ENCODE measurements around the gene SLC24A3. TPM values are rescaled to one million over a fixed set of nuclear protein-coding genes. Genes with fewer than 3 reads are reported as not detected.

Gene SLC24A3
- total and polyA plus RNA-seq, 2 experiments from 2014 or later: 0.81 to 2.5 TPM

GRCh38 chr20:19583532-19584175, 371.2 kb downstream of the SLC24A3 start (continued):
- TF ChIP-seq, protein P1, sequence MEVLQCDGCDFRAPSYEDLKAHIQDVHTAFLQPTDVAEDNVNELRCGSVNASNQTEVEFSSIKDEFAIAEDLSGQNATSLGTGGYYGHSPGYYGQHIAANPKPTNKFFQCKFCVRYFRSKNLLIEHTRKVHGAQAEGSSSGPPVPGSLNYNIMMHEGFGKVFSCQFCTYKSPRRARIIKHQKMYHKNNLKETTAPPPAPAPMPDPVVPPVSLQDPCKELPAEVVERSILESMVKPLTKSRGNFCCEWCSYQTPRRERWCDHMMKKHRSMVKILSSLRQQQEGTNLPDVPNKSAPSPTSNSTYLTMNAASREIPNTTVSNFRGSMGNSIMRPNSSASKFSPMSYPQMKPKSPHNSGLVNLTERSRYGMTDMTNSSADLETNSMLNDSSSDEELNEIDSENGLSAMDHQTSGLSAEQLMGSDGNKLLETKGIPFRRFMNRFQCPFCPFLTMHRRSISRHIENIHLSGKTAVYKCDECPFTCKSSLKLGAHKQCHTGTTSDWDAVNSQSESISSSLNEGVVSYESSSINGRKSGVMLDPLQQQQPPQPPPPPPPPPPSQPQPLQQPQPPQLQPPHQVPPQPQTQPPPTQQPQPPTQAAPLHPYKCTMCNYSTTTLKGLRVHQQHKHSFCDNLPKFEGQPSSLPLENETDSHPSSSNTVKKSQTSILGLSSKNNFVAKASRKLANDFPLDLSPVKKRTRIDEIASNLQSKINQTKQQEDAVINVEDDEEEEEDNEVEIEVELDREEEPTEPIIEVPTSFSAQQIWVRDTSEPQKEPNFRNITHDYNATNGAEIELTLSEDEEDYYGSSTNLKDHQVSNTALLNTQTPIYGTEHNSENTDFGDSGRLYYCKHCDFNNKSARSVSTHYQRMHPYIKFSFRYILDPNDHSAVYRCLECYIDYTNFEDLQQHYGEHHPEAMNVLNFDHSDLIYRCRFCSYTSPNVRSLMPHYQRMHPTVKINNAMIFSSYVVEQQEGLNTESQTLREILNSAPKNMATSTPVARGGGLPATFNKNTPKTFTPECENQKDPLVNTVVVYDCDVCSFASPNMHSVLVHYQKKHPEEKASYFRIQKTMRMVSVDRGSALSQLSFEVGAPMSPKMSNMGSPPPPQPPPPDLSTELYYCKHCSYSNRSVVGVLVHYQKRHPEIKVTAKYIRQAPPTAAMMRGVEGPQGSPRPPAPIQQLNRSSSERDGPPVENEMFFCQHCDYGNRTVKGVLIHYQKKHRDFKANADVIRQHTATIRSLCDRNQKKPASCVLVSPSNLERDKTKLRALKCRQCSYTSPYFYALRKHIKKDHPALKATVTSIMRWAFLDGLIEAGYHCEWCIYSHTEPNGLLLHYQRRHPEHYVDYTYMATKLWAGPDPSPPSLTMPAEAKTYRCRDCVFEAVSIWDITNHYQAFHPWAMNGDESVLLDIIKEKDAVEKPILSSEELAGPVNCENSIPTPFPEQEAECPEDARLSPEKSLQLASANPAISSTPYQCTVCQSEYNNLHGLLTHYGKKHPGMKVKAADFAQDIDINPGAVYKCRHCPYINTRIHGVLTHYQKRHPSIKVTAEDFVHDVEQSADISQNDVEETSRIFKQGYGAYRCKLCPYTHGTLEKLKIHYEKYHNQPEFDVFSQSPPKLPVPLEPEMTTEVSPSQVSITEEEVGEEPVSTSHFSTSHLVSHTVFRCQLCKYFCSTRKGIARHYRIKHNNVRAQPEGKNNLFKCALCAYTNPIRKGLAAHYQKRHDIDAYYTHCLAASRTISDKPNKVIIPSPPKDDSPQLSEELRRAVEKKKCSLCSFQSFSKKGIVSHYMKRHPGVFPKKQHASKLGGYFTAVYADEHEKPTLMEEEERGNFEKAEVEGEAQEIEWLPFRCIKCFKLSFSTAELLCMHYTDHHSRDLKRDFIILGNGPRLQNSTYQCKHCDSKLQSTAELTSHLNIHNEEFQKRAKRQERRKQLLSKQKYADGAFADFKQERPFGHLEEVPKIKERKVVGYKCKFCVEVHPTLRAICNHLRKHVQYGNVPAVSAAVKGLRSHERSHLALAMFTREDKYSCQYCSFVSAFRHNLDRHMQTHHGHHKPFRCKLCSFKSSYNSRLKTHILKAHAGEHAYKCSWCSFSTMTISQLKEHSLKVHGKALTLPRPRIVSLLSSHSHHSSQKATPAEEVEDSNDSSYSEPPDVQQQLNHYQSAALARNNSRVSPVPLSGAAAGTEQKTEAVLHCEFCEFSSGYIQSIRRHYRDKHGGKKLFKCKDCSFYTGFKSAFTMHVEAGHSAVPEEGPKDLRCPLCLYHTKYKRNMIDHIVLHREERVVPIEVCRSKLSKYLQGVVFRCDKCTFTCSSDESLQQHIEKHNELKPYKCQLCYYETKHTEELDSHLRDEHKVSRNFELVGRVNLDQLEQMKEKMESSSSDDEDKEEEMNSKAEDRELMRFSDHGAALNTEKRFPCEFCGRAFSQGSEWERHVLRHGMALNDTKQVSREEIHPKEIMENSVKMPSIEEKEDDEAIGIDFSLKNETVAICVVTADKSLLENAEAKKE (CRISPR knock-in tag; IDR thresholded peaks at IDR 0.05): peak; percentile 44; the same call in 1 of the 2 replicates
- TF ChIP-seq, protein P2, sequence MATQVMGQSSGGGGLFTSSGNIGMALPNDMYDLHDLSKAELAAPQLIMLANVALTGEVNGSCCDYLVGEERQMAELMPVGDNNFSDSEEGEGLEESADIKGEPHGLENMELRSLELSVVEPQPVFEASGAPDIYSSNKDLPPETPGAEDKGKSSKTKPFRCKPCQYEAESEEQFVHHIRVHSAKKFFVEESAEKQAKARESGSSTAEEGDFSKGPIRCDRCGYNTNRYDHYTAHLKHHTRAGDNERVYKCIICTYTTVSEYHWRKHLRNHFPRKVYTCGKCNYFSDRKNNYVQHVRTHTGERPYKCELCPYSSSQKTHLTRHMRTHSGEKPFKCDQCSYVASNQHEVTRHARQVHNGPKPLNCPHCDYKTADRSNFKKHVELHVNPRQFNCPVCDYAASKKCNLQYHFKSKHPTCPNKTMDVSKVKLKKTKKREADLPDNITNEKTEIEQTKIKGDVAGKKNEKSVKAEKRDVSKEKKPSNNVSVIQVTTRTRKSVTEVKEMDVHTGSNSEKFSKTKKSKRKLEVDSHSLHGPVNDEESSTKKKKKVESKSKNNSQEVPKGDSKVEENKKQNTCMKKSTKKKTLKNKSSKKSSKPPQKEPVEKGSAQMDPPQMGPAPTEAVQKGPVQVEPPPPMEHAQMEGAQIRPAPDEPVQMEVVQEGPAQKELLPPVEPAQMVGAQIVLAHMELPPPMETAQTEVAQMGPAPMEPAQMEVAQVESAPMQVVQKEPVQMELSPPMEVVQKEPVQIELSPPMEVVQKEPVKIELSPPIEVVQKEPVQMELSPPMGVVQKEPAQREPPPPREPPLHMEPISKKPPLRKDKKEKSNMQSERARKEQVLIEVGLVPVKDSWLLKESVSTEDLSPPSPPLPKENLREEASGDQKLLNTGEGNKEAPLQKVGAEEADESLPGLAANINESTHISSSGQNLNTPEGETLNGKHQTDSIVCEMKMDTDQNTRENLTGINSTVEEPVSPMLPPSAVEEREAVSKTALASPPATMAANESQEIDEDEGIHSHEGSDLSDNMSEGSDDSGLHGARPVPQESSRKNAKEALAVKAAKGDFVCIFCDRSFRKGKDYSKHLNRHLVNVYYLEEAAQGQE (IDR thresholded peaks at IDR 0.05; ENCODE audit: unreplicated experiment): peak; percentile 20
- no peak for TF ChIP-seq CREB1 (CRISPR knock-in tag; IDR thresholded peaks at IDR 0.05; ENCODE audit: low read depth)
- TF ChIP-seq, protein P3, sequence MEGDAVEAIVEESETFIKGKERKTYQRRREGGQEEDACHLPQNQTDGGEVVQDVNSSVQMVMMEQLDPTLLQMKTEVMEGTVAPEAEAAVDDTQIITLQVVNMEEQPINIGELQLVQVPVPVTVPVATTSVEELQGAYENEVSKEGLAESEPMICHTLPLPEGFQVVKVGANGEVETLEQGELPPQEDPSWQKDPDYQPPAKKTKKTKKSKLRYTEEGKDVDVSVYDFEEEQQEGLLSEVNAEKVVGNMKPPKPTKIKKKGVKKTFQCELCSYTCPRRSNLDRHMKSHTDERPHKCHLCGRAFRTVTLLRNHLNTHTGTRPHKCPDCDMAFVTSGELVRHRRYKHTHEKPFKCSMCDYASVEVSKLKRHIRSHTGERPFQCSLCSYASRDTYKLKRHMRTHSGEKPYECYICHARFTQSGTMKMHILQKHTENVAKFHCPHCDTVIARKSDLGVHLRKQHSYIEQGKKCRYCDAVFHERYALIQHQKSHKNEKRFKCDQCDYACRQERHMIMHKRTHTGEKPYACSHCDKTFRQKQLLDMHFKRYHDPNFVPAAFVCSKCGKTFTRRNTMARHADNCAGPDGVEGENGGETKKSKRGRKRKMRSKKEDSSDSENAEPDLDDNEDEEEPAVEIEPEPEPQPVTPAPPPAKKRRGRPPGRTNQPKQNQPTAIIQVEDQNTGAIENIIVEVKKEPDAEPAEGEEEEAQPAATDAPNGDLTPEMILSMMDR (conservative IDR thresholded peaks at IDR 0.05; ENCODE audit: low read depth in 2 of 2): peak; percentile 94 to 97
